Natural killer cell treated with Interleukin-12 subunit alpha and Interleukin-12 subunit beta and Interleukin-15 and Interleukin-18, amount 100 ng/mL, for 72 hours (primary cell): ENCODE data around the gene EDC4. TPM values are rescaled to one million over a fixed set of nuclear protein-coding genes. Genes with fewer than 3 reads are reported as not detected.
A peak's percentile ranks its signal among the peaks of the same experiment; 100 is the strongest.
"Not testable (repeated sequence)": the region's sequence is repeated elsewhere in the genome, so short reads cannot be mapped to it uniquely, and the experiment has no call there.

ENCODE experiments used
- ATAC-seq, 2 donors: fragments of 150-1000 bp; cut with Tn5 transposase in 1 of 2; sonication (Bioruptor Pico), chemical (Tn5 transposase) in 1 of 2; 2 replicates each; pipeline ENCODE4 v1.10.0; 2021
- DNase-seq: peaks from one replicate; pipeline ENCODE4 v3.0.0; 2022; ENCODE audit warnings: low spot score
- H3K27ac Mint-ChIP-seq, 2 donors: 1 replicate in 1 of 2; 2 replicates in 1 of 2; pipeline ENCODE4 v1.8.0; 2022; ENCODE audit warnings: mixed read lengths in 2 of 2, mild to moderate bottlenecking in 1 of 2, moderate library complexity in 1 of 2
- H3K27me3 Mint-ChIP-seq, 2 donors: 1 replicate in 1 of 2; 2 replicates in 1 of 2; pipeline ENCODE4 v1.8.0; 2022; ENCODE audit warnings: mixed read lengths in 2 of 2
- H3K36me3 Mint-ChIP-seq: one replicate; pipeline ENCODE4 v1.8.0; 2022; ENCODE audit warnings: mixed read lengths
- H3K4me1 Mint-ChIP-seq, 2 donors: 1 replicate in 1 of 2; 2 replicates in 1 of 2; pipeline ENCODE4 v1.8.0; 2022; ENCODE audit warnings: low read depth in 2 of 2, mixed read lengths in 2 of 2, mild to moderate bottlenecking in 1 of 2
- H3K4me3 Mint-ChIP-seq: one replicate; pipeline ENCODE4 v1.8.0; 2022; ENCODE audit warnings: mixed read lengths
- H3K9me3 Mint-ChIP-seq: 2 replicates; pipeline ENCODE4 v1.8.0; 2022; ENCODE audit warnings: mixed read lengths
- total RNA-seq, 2 donors: library from RNA; stranded (reverse); gene quantifications; one replicate each; pipeline ENCODE4 v1.2.3, GENCODE V29; 2022

EDC4 gene
- total RNA-seq, result 100 to 1,000 TPM; 100 to 151 TPM

- no peaks in the 10 kb centered on the region for H3K9me3 Mint-ChIP-seq
- H3K27me3 Mint-ChIP-seq, result no peaks in the 10 kb centered on the region
- peak; percentile 97 for DNase-seq
- H3K27ac Mint-ChIP-seq, result peak within 1 kb of the TSS; percentile 83 to 93
- peak within 1 kb of the TSS; percentile 98 for H3K4me3 Mint-ChIP-seq
- H3K4me1 Mint-ChIP-seq, result peaks cover 32 to 33% of the 10 kb centered on the region in 2 donors
- peaks cover 10% of the 10 kb centered on the region for H3K36me3 Mint-ChIP-seq
- peak; percentile 95 to 98 for ATAC-seq
These were observed at the start of gene EDC4 for GRCh38 chr16:67872631-67873434. TSS of gene EDC4 (plus strand) at chr16:67873052. CDS start at chr16:67873262, 210 bp downstream.

DNA sequence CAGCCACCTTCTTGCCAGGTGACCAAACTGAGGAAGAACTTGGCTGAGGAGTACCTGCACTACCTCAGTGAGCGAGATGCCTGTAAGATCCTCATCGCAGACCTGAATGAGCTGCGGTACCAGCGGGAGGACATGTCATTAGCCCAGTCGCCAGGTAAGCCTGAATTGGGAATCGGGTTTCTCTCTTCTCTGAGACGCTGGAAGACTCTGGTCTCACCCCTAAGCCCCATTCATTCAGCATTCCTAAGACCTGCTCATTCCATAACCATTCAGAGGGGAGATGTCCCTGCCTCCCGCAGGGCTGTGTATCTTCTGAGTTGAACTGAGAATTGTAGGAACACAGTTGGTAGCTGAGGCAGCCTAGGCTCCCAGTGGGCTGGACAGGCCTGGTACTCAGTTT is 47.7 kb upstream of the EDC4 start:
- H3K27me3 Mint-ChIP-seq, result no peaks in the 10 kb centered on the region
- no peaks in the 10 kb centered on the region for H3K4me1 Mint-ChIP-seq
- no peaks in the 10 kb centered on the region for H3K9me3 Mint-ChIP-seq
- ATAC-seq (no peak), DNase-seq (no peak)
- H3K4me3 Mint-ChIP-seq, result no peak overlapping the region
- no peaks in the 10 kb centered on the region for H3K36me3 Mint-ChIP-seq
- H3K27ac Mint-ChIP-seq, result no peak overlapping the region

DNA sequence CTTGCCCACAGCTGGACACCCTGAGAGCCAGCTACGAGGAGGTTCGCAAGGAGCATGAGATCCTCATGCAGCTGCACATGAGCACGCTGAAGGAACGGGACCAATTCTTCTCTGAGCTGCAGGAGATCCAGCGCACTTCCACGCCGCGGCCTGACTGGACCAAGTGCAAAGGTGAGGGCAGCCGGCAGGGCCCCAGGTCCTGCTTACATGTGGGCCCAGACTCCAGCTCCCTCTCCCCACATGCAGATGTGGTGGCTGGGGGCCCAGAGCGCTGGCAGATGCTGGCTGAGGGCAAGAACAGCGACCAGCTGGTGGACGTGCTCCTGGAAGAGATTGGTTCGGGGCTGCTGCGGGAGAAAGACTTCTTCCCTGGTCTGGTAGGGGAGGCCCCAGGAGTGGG is 46.9 kb upstream of the EDC4 start:
- ATAC-seq, result no peak
- H3K27me3 Mint-ChIP-seq, result no peaks in the 10 kb centered on the region
- no peak overlapping the region for H3K27ac Mint-ChIP-seq
- H3K36me3 Mint-ChIP-seq, result no peaks in the 10 kb centered on the region
- H3K9me3 Mint-ChIP-seq, result no peaks in the 10 kb centered on the region
- no peak for DNase-seq
- no peaks in the 10 kb centered on the region for H3K4me1 Mint-ChIP-seq
- H3K4me3 Mint-ChIP-seq, result no peak overlapping the region

DNA sequence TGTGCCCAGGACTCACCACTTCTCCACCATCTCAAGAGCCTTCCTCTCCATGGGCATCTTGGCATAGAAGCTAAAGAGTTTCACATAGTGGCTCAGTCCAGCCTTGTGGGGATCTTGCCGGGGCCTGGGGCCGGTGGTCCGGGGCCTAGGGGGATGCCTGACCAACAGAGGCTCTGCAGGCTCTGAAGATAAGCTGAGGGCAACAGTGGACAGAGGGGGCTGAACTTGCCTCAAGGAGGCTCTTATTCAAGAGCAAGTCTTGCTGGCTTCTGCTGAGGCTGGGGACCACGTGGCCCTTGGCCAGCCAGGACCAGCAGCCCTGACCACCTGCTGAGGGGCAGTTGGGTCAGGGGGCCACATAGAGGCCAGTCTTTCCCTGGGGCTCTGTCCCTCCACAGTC is 44.2 kb upstream of the EDC4 start:
- peaks cover 0 to 8% of the 10 kb centered on the region in 2 donors for H3K4me1 Mint-ChIP-seq
- ATAC-seq, result no peak

GRCh38 chr16:67833030-67833414 is 39.8 kb upstream of the EDC4 start:
- Mint-ChIP-seq H3K36me3 (no peaks in the 10 kb centered on the region), H3K4me1 (peaks cover 0 to 12% of the 10 kb centered on the region in 2 donors), H3K27me3 (no peaks in the 10 kb centered on the region), H3K4me3 (peak overlapping the region; percentile 88), H3K9me3 (no peaks in the 10 kb centered on the region), H3K27ac (peak overlapping the region; percentile 64 to 85)
- DNase-seq (no peak), ATAC-seq (no peak)

More for the DNA sequence above, 44.2 kb upstream of the EDC4 start:
- Mint-ChIP-seq H3K27me3 (no peaks in the 10 kb centered on the region), H3K4me3 (no peak overlapping the region), H3K27ac (no peak overlapping the region), H3K36me3 (no peaks in the 10 kb centered on the region), H3K9me3 (no peaks in the 10 kb centered on the region)
- no peak for DNase-seq

DNA sequence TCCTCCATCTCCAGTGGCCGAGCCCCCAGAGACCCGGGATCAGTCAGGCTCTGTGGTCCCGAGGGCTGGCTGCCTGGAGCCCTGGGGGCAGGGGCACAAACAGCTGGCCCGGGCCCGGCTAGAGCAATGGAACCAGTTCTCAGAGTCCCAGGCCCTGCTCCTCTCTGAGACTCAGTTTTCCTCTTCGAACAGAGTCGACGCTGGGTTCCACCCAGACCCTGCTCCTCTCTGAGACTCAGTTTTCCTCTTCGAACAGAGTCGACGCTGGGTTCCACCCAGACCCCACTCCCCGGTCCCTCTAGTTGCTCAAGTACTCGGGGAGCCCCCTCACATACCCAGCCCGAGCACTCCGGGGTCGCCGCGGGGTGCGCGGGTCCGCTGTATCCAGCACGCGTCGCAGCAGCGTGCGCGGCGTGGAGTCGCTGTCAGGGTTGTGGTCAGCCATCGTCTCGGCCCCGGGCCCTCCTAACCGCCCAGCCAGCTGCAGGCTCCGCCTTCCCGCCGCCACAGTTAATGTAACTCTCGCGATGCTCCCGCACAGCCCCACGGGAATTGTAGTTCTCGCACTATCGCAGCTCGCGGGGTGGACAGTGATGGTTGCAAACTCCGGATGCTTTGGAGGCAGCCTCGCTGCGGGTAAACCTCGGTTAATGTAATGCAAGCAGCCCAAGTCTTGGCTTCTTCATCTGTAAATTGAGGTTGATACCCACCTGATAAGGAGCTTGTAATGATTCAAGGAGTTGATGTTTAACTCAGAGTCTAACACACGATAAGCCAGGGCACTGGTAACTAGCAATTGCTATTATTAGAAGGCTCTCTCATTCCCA is 39.2 kb upstream of the EDC4 start:
- peak overlapping the region; percentile 64 to 85 for H3K27ac Mint-ChIP-seq

DNA sequence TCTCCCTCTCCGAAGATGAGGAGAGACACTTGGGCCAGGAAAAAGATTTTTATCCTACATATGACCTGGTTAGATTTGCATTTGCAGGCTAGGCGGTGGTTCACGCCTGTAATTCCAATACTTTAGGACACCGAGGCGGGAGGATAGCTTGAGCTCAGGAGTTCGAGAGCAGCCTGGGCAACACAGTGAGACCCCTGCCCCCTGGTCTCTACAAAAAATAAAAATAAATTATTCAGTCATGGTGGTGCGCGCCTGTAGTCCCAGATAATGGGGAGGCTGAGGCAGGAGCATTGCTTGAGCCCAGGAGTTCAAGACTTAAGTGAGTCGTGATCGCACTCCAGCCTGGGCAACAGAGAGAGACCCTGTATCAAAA is 38.6 kb upstream of the EDC4 start:
- H3K27ac Mint-ChIP-seq, result peak overlapping the region; percentile 64 to 85
- H3K4me3 Mint-ChIP-seq, result peak overlapping the region; percentile 88
- peaks cover 0 to 12% of the 10 kb centered on the region in 2 donors for H3K4me1 Mint-ChIP-seq
- no peak for ATAC-seq
- H3K27me3 Mint-ChIP-seq, result no peaks in the 10 kb centered on the region
- DNase-seq, result no peak
- no peaks in the 10 kb centered on the region for H3K36me3 Mint-ChIP-seq
- no peaks in the 10 kb centered on the region for H3K9me3 Mint-ChIP-seq

More for the DNA sequence above, 39.2 kb upstream of the EDC4 start:
- H3K9me3 Mint-ChIP-seq, result no peaks in the 10 kb centered on the region
- no peaks in the 10 kb centered on the region for H3K36me3 Mint-ChIP-seq
- DNase-seq (peak; percentile 95), ATAC-seq (peak; percentile 99 to 100)
- H3K27me3 Mint-ChIP-seq, result no peaks in the 10 kb centered on the region
- peaks cover 0 to 12% of the 10 kb centered on the region in 2 donors for H3K4me1 Mint-ChIP-seq
- peak overlapping the region; percentile 88 for H3K4me3 Mint-ChIP-seq

GRCh38 chr16:67837190-67837589 is 35.7 kb upstream of the EDC4 start:
- H3K4me1 Mint-ChIP-seq, result peaks cover 6 to 18% of the 10 kb centered on the region in 2 donors
- ATAC-seq, H3K27ac Mint-ChIP-seq, H3K9me3 Mint-ChIP-seq, H3K4me3 Mint-ChIP-seq, H3K27me3 Mint-ChIP-seq, DNase-seq, H3K36me3 Mint-ChIP-seq: not testable (repeated sequence)

- no peak overlapping the region for H3K27ac Mint-ChIP-seq
These were observed 35.0 kb upstream of the EDC4 start for GRCh38 chr16:67837811-67838210.

GRCh38 chr16:67841198-67841815 is 31.5 kb upstream of the EDC4 start:
- no peak for ATAC-seq
- peak overlapping the region; percentile 86 to 90 for H3K27ac Mint-ChIP-seq
- no peaks in the 10 kb centered on the region for H3K9me3 Mint-ChIP-seq
- peak overlapping the region; percentile 92 for H3K4me3 Mint-ChIP-seq
- H3K4me1 Mint-ChIP-seq, result peaks cover 27 to 31% of the 10 kb centered on the region in 2 donors
- H3K27me3 Mint-ChIP-seq, result no peaks in the 10 kb centered on the region
- no peaks in the 10 kb centered on the region for H3K36me3 Mint-ChIP-seq
- DNase-seq, result no peak

More at GRCh38 chr16:67837811-67838210, 35.0 kb upstream of the EDC4 start:
- DNase-seq (no peak), ATAC-seq (no peak)
- Mint-ChIP-seq H3K9me3 (no peaks in the 10 kb centered on the region), H3K4me1 (peaks cover 6 to 15% of the 10 kb centered on the region in 2 donors), H3K27me3 (no peaks in the 10 kb centered on the region), H3K4me3 (no peak overlapping the region), H3K36me3 (no peaks in the 10 kb centered on the region)

DNA sequence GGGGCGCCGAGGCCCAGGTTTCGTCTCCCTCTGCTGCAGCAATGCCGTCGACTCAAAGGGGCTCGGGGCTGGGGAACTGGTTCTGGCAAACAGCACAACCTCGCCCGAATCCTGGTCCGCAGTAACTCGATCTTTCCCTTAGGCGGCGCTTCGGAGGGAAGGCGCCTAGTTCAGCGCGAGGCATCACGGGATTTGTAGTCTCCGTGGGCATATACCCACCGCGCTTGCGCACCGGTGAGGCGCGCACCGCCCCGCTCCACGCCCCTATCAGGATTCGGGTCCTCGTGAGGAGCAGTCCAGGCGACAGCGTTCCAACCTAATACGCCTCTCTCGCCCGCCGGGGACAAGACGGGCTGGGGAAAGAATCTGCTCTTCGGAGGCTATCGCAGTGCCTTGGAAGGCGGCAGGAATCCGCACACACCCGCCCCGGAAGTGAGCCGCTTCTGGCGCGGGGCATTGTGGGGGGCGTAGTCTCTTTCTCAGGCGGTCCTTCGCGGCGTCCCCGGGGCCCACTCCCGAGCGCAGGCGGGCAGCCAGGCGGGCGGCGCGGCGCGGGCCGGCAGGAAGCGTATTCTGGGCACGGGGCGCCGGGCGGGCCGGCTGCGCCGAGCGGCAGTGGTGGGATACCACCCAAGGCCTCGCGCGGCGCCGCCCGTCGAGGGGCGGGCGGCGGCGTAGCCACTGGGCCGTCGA is 30.9 kb upstream of the EDC4 start, which contains the start of gene THAP11:
THAP11 (plus strand) TSS at position 505 of the 693 bp plus-strand sequence. CDS start 235 bp downstream, outside the sequence.
- ATAC-seq (peak; percentile 74 to 82), DNase-seq (peak; percentile 93)
- Mint-ChIP-seq H3K36me3 (no peaks in the 10 kb centered on the region), H3K27ac (peak within 1 kb of the TSS; percentile 86 to 90), H3K4me3 (peak within 1 kb of the TSS; percentile 92), H3K27me3 (no peaks in the 10 kb centered on the region), H3K9me3 (no peaks in the 10 kb centered on the region), H3K4me1 (peaks cover 27 to 31% of the 10 kb centered on the region in 2 donors)

DNA sequence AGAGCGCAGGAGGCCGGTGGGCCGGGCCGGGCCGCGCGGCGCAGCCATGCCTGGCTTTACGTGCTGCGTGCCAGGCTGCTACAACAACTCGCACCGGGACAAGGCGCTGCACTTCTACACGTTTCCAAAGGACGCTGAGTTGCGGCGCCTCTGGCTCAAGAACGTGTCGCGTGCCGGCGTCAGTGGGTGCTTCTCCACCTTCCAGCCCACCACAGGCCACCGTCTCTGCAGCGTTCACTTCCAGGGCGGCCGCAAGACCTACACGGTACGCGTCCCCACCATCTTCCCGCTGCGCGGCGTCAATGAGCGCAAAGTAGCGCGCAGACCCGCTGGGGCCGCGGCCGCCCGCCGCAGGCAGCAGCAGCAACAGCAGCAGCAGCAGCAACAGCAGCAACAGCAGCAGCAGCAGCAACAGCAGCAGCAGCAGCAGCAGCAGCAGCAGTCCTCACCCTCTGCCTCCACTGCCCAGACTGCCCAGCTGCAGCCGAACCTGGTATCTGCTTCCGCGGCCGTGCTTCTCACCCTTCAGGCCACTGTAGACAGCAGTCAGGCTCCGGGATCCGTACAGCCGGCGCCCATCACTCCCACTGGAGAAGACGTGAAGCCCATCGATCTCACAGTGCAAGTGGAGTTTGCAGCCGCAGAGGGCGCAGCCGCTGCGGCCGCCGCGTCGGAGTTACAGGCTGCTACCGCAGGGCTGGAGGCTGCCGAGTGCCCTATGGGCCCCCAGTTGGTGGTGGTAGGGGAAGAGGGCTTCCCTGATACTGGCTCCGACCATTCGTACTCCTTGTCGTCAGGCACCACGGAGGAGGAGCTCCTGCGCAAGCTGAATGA is 30.1 kb upstream of the EDC4 start:
- ATAC-seq (peak; percentile 29 to 34), DNase-seq (peak; percentile 69)
- H3K27me3 Mint-ChIP-seq, result no peaks in the 10 kb centered on the region
- peak overlapping the region; percentile 86 to 90 for H3K27ac Mint-ChIP-seq
- H3K9me3 Mint-ChIP-seq, result no peaks in the 10 kb centered on the region
- H3K4me3 Mint-ChIP-seq, result peak overlapping the region; percentile 92
- peaks cover 27 to 31% of the 10 kb centered on the region in 2 donors for H3K4me1 Mint-ChIP-seq
- H3K36me3 Mint-ChIP-seq, result no peaks in the 10 kb centered on the region
